Neural cell (in vitro differentiated cells): Measurements from ENCODE around the gene ZNF672. TPM values are rescaled to one million over a fixed set of nuclear protein-coding genes. Genes with fewer than 3 reads are reported as not detected.

Source experiments
- H2AFZ ChIP-seq: fragments of 200-600, 300-800 bp; sonication (generic), shearing (Covaris generic); 2 replicates; pipeline ENCODE4 v1.6.0; 2014; ENCODE audit warnings: low read depth, mild to moderate bottlenecking, antibody characterized with exemption, low read length, moderate library complexity
- H3F3A ChIP-seq: fragments of 200-600 bp; shearing (Covaris generic); 2 replicates; pipeline ENCODE4 v1.6.1; 2016; ENCODE audit warnings: mild to moderate bottlenecking, moderate library complexity, mixed read lengths, antibody characterized with exemption, low read length; ENCODE audit not compliant: insufficient read depth, poor library complexity, severe bottlenecking
- H3K27ac ChIP-seq: fragments of 200-600, 300-800 bp; sonication (generic), shearing (Covaris generic); 2 replicates; pipeline ENCODE4 v1.5.1; 2014; ENCODE audit warnings: mild to moderate bottlenecking, low read length, moderate library complexity
- H3K27me3 ChIP-seq: fragments of 300-800, 200-600 bp; sonication (generic), shearing (Covaris generic); 2 replicates; pipeline ENCODE4 v1.6.0; 2014; ENCODE audit warnings: mild to moderate bottlenecking, low read depth, low read length, moderate library complexity; ENCODE audit not compliant: insufficient read depth
- H3K36me3 ChIP-seq: fragments of 300-800, 200-600 bp; sonication (generic), shearing (Covaris generic); 2 replicates; pipeline ENCODE4 v1.5.1; 2014; ENCODE audit warnings: mild to moderate bottlenecking, antibody characterized with exemption, low read length, moderate library complexity; ENCODE audit not compliant: insufficient read depth
- H3K4me2 ChIP-seq: fragments of 300-800, 200-600 bp; sonication (generic), shearing (Covaris generic); 2 replicates; pipeline ENCODE4 v1.6.0; 2014; ENCODE audit warnings: mild to moderate bottlenecking, low read length
- H3K4me3 ChIP-seq: fragments of 300-800, 200-600 bp; sonication (generic), shearing (Covaris generic); 2 replicates; pipeline ENCODE4 v1.5.1; 2014; ENCODE audit warnings: mild to moderate bottlenecking, low read length, moderate library complexity
- H3K79me2 ChIP-seq: fragments of 200-600 bp; shearing (Covaris generic); replicated peaks from 2 replicates; pipeline ENCODE4 v1.6.0; 2014; ENCODE audit warnings: mild to moderate bottlenecking, low read length, moderate library complexity; ENCODE audit not compliant: insufficient read depth
- H3K9ac ChIP-seq: fragments of 300-800, 200-600 bp; sonication (generic), shearing (Covaris generic); 2 replicates; pipeline ENCODE4 v1.6.1; 2016; ENCODE audit warnings: mild to moderate bottlenecking, low read length, mixed read lengths
- H3K9me2 ChIP-seq: fragments of 200-600 bp; shearing (Covaris generic); 2 replicates; pipeline ENCODE4 v1.6.1; 2016; ENCODE audit warnings: mild to moderate bottlenecking, low read length, mixed read lengths; ENCODE audit not compliant: insufficient read depth
- H3K9me3 ChIP-seq: fragments of 200-600, 300-800 bp; sonication (generic), shearing (Covaris generic); 2 replicates; pipeline ENCODE4 v1.6.1; 2016; ENCODE audit warnings: mild to moderate bottlenecking, mixed run types, low read length, moderate library complexity, mixed read lengths
- H4K20me1 ChIP-seq: fragments of 200-600 bp; shearing (Covaris generic); 2 replicates; pipeline ENCODE4 v1.6.1; 2016; ENCODE audit warnings: mild to moderate bottlenecking, mixed run types; ENCODE audit not compliant: insufficient read depth
- EP300 ChIP-seq: fragments of 450-650 bp; conservative IDR thresholded peaks from 2 replicates; pipeline ENCODE4 v1.6.1; 2014; ENCODE audit warnings: antibody characterized with exemption, mild to moderate bottlenecking, moderate library complexity; ENCODE audit not compliant: poor library complexity, severe bottlenecking
- EZH2 ChIP-seq: fragments of 200-600, 300-800 bp; shearing (Covaris generic), sonication (generic); IDR thresholded peaks from 2 replicates; pipeline ENCODE4 v1.6.1; 2014; ENCODE audit warnings: antibody characterized with exemption, low read length, borderline replicate concordance, mild to moderate bottlenecking; ENCODE audit not compliant: insufficient read depth, poor library complexity, severe bottlenecking
- MXI1 ChIP-seq: fragments of 450-650 bp; conservative IDR thresholded peaks from 2 replicates; pipeline ENCODE4 v1.6.1; 2014; ENCODE audit warnings: antibody characterized with exemption, mild to moderate bottlenecking; ENCODE audit not compliant: poor library complexity, severe bottlenecking
- POLR2AphosphoS5 ChIP-seq: IDR thresholded peaks from 2 replicates; pipeline ENCODE4 v1.6.1; 2012
- RAD21 ChIP-seq: fragments of 450-650 bp; conservative IDR thresholded peaks from 2 replicates; pipeline ENCODE4 v1.6.1; 2014; ENCODE audit warnings: antibody characterized with exemption, mild to moderate bottlenecking, moderate library complexity
- SMC3 ChIP-seq: fragments of 450-650 bp; conservative IDR thresholded peaks from 2 replicates; pipeline ENCODE4 v1.6.1; 2014; ENCODE audit warnings: antibody characterized with exemption, mild to moderate bottlenecking, moderate library complexity; ENCODE audit not compliant: poor library complexity
- TAF1 ChIP-seq: IDR thresholded peaks from 2 replicates; pipeline ENCODE4 v1.6.1; 2012; ENCODE audit warnings: low read depth
- polyA plus RNA-seq: library from polyadenylated mRNA; depleted of rRNA; stranded (reverse); fragments of >200 nt; gene quantifications from 2 replicates; pipeline ENCODE4 v1.2.3, GENCODE V29; 2014
- TF ChIP-seq, protein P1 (sequence below): fragments of 450-650 bp; IDR thresholded peaks from 2 replicates; pipeline ENCODE4 v1.5.1; 2014; ENCODE audit warnings: antibody characterized with exemption, mild to moderate bottlenecking, moderate library complexity; ENCODE audit not compliant: poor library complexity, severe bottlenecking
- TF ChIP-seq, protein P2 (sequence below): IDR thresholded peaks from 2 replicates; pipeline ENCODE4 v1.6.1; 2012; ENCODE audit warnings: borderline replicate concordance

Gene ZNF672
- polyA plus RNA-seq, 1 donor from 2014 or later: 22.9 TPM

GRCh38 chr1:248798791-248799190 is 39.2 kb upstream of the ZNF672 start:
- no peak overlapping the region for H3K27ac ChIP-seq
- H4K20me1 ChIP-seq: no peaks in the 10 kb centered on the region
- H3K36me3 ChIP-seq: no peaks in the 10 kb centered on the region
- H3K9me2 ChIP-seq: no peaks in the 10 kb centered on the region
- H2AFZ ChIP-seq: no peak overlapping the region
- no peak overlapping the region for H3K9ac ChIP-seq
- no peaks in the 10 kb centered on the region for H3K27me3 ChIP-seq
- no peaks in the 10 kb centered on the region for H3K79me2 ChIP-seq
- no peak for TF ChIP-seq MXI1
- TF ChIP-seq RAD21: no peak
- TF ChIP-seq TAF1: no peak
- no peak for TF ChIP-seq EZH2
- no peak for TF ChIP-seq SMC3
- TF ChIP-seq, protein P1, sequence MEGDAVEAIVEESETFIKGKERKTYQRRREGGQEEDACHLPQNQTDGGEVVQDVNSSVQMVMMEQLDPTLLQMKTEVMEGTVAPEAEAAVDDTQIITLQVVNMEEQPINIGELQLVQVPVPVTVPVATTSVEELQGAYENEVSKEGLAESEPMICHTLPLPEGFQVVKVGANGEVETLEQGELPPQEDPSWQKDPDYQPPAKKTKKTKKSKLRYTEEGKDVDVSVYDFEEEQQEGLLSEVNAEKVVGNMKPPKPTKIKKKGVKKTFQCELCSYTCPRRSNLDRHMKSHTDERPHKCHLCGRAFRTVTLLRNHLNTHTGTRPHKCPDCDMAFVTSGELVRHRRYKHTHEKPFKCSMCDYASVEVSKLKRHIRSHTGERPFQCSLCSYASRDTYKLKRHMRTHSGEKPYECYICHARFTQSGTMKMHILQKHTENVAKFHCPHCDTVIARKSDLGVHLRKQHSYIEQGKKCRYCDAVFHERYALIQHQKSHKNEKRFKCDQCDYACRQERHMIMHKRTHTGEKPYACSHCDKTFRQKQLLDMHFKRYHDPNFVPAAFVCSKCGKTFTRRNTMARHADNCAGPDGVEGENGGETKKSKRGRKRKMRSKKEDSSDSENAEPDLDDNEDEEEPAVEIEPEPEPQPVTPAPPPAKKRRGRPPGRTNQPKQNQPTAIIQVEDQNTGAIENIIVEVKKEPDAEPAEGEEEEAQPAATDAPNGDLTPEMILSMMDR: no peak
- TF ChIP-seq EP300: no peak
- TF ChIP-seq, protein P2, sequence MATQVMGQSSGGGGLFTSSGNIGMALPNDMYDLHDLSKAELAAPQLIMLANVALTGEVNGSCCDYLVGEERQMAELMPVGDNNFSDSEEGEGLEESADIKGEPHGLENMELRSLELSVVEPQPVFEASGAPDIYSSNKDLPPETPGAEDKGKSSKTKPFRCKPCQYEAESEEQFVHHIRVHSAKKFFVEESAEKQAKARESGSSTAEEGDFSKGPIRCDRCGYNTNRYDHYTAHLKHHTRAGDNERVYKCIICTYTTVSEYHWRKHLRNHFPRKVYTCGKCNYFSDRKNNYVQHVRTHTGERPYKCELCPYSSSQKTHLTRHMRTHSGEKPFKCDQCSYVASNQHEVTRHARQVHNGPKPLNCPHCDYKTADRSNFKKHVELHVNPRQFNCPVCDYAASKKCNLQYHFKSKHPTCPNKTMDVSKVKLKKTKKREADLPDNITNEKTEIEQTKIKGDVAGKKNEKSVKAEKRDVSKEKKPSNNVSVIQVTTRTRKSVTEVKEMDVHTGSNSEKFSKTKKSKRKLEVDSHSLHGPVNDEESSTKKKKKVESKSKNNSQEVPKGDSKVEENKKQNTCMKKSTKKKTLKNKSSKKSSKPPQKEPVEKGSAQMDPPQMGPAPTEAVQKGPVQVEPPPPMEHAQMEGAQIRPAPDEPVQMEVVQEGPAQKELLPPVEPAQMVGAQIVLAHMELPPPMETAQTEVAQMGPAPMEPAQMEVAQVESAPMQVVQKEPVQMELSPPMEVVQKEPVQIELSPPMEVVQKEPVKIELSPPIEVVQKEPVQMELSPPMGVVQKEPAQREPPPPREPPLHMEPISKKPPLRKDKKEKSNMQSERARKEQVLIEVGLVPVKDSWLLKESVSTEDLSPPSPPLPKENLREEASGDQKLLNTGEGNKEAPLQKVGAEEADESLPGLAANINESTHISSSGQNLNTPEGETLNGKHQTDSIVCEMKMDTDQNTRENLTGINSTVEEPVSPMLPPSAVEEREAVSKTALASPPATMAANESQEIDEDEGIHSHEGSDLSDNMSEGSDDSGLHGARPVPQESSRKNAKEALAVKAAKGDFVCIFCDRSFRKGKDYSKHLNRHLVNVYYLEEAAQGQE: no peak
- no peak for TF ChIP-seq POLR2AphosphoS5
- H3K4me2 ChIP-seq: no peak overlapping the region
- peaks cover 4% of the 10 kb centered on the region for H3K9me3 ChIP-seq
- no peak overlapping the region for H3K4me3 ChIP-seq
- no peaks in the 10 kb centered on the region for H3F3A ChIP-seq

GRCh38 chr1:248800459-248800858 is 37.6 kb upstream of the ZNF672 start:
- Histone ChIP-seq H3K36me3 (no peaks in the 10 kb centered on the region), H4K20me1 (no peaks in the 10 kb centered on the region), H3K9me3 (peaks cover 4% of the 10 kb centered on the region), H3F3A (no peaks in the 10 kb centered on the region), H3K9me2 (no peaks in the 10 kb centered on the region), H3K79me2 (no peaks in the 10 kb centered on the region), H3K27ac (no peak overlapping the region), H3K27me3 (no peaks in the 10 kb centered on the region), H3K4me2 (no peak overlapping the region), H3K4me3 (no peak overlapping the region), H2AFZ (no peak overlapping the region), H3K9ac (no peak overlapping the region)
- no peak for TF ChIP-seq TAF1
- TF ChIP-seq, protein P1: no peak
- TF ChIP-seq EZH2: no peak
- TF ChIP-seq MXI1: no peak
- no peak for TF ChIP-seq SMC3
- TF ChIP-seq, protein P2: no peak
- TF ChIP-seq EP300: no peak
- TF ChIP-seq POLR2AphosphoS5: no peak
